Muscle of leg (tissue), 11 donors: ENCODE data around the gene GPRC5B. TPM values are rescaled to one million over a fixed set of nuclear protein-coding genes. Genes with fewer than 3 reads are reported as not detected.

Experiments used
- DNase-seq: peaks from one replicate; pipeline ENCODE4 v3.0.0; 2013
- H3K27ac ChIP-seq: one replicate; pipeline ENCODE4 v1.5.1; 2013; ENCODE audit warnings: mild to moderate bottlenecking, low read length, control low read depth
- H3K27me3 ChIP-seq: one replicate; pipeline ENCODE4 v1.6.1; 2013; ENCODE audit warnings: low read length; ENCODE audit not compliant: control insufficient read depth, insufficient read depth
- H3K36me3 ChIP-seq: one replicate; pipeline ENCODE4 v1.6.1; 2013; ENCODE audit warnings: low read length; ENCODE audit not compliant: control insufficient read depth, insufficient read depth
- H3K4me1 ChIP-seq: one replicate; pipeline ENCODE4 v1.6.1; 2013; ENCODE audit warnings: low read length; ENCODE audit not compliant: control insufficient read depth, insufficient read depth
- H3K4me3 ChIP-seq: one replicate; pipeline ENCODE4 v1.5.1; 2013; ENCODE audit warnings: low read length, control low read depth
- H3K9me3 ChIP-seq: replicated peaks from 2 replicates; pipeline ENCODE4 v1.6.1; 2013; ENCODE audit warnings: low read depth, low read length; ENCODE audit not compliant: control insufficient read depth
- WGBS: methylation state at CpG from one replicate; pipeline ENCODE4 v1.1.5; 2013; ENCODE audit warnings: missing lambda C conversion rate; ENCODE audit not compliant: insufficient coverage; 5-methylcytosine and 5-hydroxymethylcytosine counted together
- polyA plus RNA-seq, 8 donors: library from polyadenylated mRNA; unstranded; fragments of 120-200 nt; gene quantifications; one replicate each; pipeline versions ENCODE4 v1.2.1 to v1.2.3, GENCODE V29; 2013; ENCODE audit warnings: inconsistent platforms in 1 of 8, low replicate concordance in 1 of 8; ENCODE audit not compliant: insufficient read length in 8 of 8, insufficient read depth in 1 of 8
- total RNA-seq: library from RNA; stranded (reverse); fragments of 120-200 nt; gene quantifications from one replicate; pipeline ENCODE4 v1.2.4, GENCODE V29; 2013

Gene GPRC5B
- total and polyA plus RNA-seq, 9 donors, result 39.9 to 92.0 (median 78.8) TPM

DNA sequence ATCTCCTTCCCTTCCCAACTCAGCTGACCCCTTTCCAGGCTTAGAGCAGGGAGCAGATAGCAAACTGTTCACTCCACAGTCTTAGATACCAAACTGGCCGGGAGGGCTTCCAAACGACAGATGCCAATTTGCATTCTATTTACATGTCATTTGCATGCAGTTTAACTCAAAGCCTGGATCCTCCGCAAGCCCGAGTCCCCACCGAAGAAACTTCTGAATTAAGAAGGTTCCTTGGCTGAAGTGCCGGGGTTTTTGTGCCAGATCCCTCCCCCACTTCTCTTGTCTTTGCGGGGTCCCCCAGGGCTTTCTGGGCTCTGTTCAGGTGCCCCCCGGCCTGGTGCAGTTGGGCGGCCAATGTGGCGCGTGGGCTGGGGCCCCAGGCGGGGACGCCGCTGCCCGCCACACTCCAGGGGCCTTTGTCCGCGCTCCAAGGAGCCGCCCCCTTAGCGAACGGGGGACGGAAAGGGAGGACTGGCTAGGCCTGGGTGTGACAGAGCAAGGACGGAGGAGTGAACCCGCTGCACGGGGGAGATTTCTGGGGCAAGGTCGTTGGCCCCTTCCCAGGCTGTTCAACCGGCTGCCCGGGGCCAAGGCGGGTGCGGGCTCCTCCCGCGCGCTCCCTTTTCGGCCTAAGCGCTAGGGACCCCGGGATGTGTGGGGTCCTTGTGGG is 1.2 kb downstream of the GPRC5B start:
- peak overlapping the region; percentile 88 for H3K27ac ChIP-seq

DNA sequence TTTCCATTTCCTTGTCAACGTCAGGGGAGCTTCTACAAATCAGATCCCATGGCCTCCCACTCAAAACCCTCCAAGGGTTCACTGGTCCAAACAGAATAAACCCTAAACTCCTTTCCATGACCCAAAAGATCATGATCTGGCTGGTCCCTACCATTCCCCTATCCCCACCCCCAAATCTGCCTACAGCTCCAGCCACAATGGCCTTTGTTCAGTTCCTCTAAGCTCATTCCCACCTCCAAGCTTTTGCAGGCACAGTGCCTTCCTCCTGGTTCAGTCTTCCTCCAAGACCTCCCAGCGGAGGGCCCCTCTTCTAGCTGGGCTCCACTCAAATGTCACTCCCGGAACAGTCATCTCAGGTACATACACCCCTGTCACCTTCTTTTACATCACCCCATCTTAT is 2.0 kb downstream of the GPRC5B start:
- peak overlapping the region; percentile 88 for H3K27ac ChIP-seq
- peaks cover 25% of the 10 kb centered on the region for H3K36me3 ChIP-seq
- peaks cover 47% of the 10 kb centered on the region for H3K4me1 ChIP-seq
- 11% methylated on average over 3 of the region's 3 CpGs for WGBS
- no peaks in the 10 kb centered on the region for H3K9me3 ChIP-seq
- DNase-seq, result peak; percentile 37
- peaks cover 15% of the 10 kb centered on the region for H3K27me3 ChIP-seq
- peak overlapping the region; percentile 84 for H3K4me3 ChIP-seq

More for the DNA sequence above, 1.2 kb downstream of the GPRC5B start:
- Histone ChIP-seq H3K4me3 (peak overlapping the region; percentile 84), H3K27me3 (peaks cover 15% of the 10 kb centered on the region), H3K36me3 (peaks cover 24% of the 10 kb centered on the region), H3K4me1 (peaks cover 47% of the 10 kb centered on the region), H3K9me3 (no peaks in the 10 kb centered on the region)
- DNase-seq, result peak; percentile 76
- under 1% methylated on average over 30 of the region's 35 CpGs for WGBS

DNA sequence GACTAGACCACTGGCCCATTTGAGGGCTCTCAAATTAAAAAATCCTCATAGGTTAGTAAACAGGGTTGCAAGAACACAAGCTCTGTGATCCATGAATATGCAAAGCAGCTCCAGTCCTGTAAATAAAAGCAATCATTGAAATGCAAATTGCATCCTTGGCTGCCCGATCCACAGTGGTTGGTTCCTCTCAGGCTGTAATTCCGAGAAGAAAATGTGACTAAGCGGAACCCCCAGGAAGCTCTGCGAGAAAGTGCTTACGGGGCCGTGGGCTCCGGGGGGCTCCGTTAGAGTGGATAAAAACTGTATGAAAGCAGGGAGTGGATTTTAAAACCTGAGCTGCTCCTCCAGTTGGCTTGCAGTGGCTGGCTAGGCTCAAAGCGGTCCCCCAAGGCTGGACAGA is 2.5 kb downstream of the GPRC5B start:
- H3K4me1 ChIP-seq, result peaks cover 48% of the 10 kb centered on the region
- DNase-seq, result peak; percentile 41
- peak overlapping the region; percentile 88 for H3K27ac ChIP-seq
- H3K9me3 ChIP-seq, result no peaks in the 10 kb centered on the region
- 50% methylated on average over 8 of the region's 9 CpGs for WGBS
- H3K36me3 ChIP-seq, result peaks cover 26% of the 10 kb centered on the region
- peaks cover 15% of the 10 kb centered on the region for H3K27me3 ChIP-seq
- peak overlapping the region; percentile 84 for H3K4me3 ChIP-seq

DNA sequence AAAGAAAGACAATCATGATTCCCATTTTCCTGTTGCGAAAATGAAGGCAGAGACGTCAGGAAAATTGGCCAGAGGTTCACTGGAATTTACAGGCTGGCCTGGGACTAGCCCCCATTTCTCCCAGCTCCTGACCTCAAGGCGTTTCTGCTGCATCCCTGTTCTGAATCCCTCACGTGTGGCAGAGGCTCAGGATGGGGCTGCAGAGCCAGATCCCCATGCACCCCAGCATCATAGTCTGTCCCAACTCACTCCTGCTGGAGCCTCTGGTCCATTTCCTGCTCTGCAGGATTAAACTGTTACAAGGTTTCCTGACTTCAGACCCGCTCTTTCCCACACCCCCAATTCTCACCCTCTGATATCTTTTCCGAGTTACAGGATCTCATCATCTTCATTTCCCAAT is 2.9 kb downstream of the GPRC5B start:
- Histone ChIP-seq H3K4me1 (peaks cover 52% of the 10 kb centered on the region), H3K36me3 (peaks cover 30% of the 10 kb centered on the region), H3K4me3 (peak overlapping the region; percentile 84), H3K27ac (peak overlapping the region; percentile 88), H3K9me3 (no peaks in the 10 kb centered on the region), H3K27me3 (peaks cover 15% of the 10 kb centered on the region)
- no peak for DNase-seq
- 50% methylated on average over 6 of the region's 6 CpGs for WGBS

DNA sequence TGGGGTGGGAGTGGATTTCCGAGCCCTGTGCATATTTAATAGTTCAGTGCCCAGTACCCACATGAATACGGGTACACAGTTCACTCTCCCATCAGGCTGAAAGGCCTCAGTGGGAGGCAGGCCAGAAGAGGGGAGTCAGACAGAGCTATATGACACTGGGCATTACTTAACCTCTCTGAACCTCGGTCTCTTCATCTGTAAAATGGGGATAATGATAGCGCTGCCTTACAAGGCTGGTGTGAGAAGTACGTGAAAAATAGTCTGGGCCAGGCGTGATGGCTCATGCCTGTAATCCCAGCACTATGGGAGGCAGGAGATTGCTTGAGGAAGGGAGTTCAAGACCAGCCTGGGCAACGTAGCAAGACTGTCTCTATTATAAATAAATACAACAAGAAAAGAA is 3.6 kb downstream of the GPRC5B start:
- H3K4me3 ChIP-seq, result no peak overlapping the region
- no peaks in the 10 kb centered on the region for H3K9me3 ChIP-seq
- WGBS, result 92% methylated on average over 4 of the region's 7 CpGs
- H3K36me3 ChIP-seq, result peaks cover 31% of the 10 kb centered on the region
- no peak overlapping the region for H3K27ac ChIP-seq
- DNase-seq, result no peak
- H3K27me3 ChIP-seq, result peaks cover 14% of the 10 kb centered on the region
- peaks cover 54% of the 10 kb centered on the region for H3K4me1 ChIP-seq

DNA sequence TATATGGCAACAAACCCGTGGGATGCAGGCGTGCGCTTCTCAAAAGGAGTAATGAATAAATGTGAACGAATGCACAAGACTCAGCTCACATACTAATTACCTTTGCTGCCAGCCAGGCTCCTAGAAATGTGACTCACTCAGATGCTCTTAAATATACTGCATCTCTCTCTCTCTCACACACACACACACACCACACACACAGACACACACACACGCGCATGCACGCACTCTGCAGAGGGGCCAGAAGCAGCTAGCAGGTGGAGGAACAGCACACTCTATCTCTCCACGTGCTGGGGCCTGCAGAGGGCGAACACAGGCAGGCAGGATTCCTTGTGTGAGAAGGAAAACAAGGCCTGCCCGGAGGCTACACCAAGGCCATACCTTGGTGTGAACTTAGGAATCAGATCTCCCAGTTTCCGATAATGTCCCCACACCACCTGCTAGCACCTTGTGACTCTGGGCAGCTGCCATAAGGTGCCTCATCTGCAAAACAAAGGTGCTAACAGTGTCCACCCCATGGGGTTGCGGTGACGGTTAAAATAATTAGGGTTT is 5.3 kb downstream of the GPRC5B start:
- no peaks in the 10 kb centered on the region for H3K9me3 ChIP-seq
- no peak overlapping the region for H3K4me3 ChIP-seq
- peaks cover 53% of the 10 kb centered on the region for H3K4me1 ChIP-seq
- H3K36me3 ChIP-seq, result peaks cover 31% of the 10 kb centered on the region
- peak overlapping the region; percentile 62 for H3K27ac ChIP-seq
- H3K27me3 ChIP-seq, result peaks cover 2% of the 10 kb centered on the region
- WGBS, result 83% methylated on average over 3 of the region's 13 CpGs
- peak; percentile 27 for DNase-seq

DNA sequence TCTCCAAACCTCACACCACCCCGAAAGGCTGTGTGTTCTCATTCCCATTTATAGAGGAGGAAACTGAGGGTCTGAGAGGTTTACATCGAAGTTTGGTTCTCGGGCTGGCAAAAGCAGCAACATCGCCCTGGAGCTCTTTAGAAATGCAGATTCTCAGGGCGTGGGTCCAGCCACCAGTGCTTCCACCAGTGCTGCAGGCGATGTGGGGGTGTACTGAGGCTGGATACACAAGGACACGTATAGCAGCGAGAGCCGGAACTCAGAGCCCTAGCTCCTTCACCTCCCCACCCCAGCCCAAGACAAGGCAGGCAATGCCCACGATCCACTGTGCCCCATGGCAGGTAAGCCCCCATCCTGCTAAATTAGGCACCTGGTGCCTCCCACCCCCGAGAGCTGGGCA is 5.9 kb downstream of the GPRC5B start:
- Histone ChIP-seq H3K27me3 (peaks cover 2% of the 10 kb centered on the region), H3K4me1 (peaks cover 54% of the 10 kb centered on the region), H3K27ac (peak overlapping the region; percentile 62), H3K9me3 (no peaks in the 10 kb centered on the region), H3K4me3 (no peak overlapping the region), H3K36me3 (peaks cover 31% of the 10 kb centered on the region)
- WGBS, result 91% methylated on average over 5 of the region's 11 CpGs
- DNase-seq, result no peak

DNA sequence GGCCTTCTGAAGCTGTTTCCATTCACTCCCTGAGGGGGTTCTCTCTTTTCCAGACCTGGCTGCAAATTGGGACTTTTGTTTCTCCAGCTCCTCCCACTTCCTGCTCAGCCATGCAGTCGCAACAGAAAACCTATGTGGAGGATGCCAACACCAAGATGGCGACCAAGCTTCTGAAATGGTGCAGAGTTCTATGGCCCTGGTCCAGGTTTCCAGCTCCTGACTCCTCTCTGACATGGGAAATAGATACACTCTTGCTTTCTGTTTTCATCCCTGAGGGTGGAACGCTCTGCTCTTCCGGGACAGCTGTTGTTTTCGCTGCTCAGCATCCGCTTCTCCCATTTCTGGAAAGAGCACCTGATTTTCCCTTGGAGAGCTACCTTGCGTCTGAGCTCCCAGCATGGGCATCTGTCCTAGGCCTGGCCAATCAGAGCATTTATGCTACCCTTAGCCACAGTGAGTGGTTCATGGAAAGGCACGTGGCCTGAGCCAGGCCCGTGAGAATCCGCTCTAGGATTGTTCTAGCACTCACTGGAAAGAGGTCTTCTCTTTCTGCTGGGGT is 8.1 kb downstream of the GPRC5B start:
- no peaks in the 10 kb centered on the region for H3K27me3 ChIP-seq
- peaks cover 42% of the 10 kb centered on the region for H3K36me3 ChIP-seq
- no peak overlapping the region for H3K4me3 ChIP-seq
- 77% methylated on average over 10 of the region's 10 CpGs for WGBS
- peak; percentile 81 for DNase-seq
- no peaks in the 10 kb centered on the region for H3K9me3 ChIP-seq
- peaks cover 42% of the 10 kb centered on the region for H3K4me1 ChIP-seq
- H3K27ac ChIP-seq, result peak overlapping the region; percentile 65

DNA sequence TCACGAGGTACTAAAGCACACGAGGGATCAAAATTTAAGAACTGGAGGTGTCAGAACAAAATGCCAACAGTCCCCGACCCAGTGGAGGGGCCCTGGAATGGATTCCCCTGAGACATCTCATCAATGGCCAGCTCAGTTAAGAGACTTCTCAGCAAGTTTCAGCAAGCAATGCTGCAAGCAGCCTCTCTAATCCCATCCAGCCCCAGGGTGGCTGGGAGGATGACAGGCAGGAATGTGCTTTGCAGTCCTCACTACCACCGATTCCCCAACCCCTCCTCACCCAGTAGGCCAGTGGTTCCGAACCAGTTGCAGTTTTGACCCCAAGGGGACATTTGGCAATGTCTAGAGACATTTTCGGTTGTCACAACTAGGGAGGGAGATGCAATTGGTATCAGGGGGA is 8.7 kb downstream of the GPRC5B start:
- WGBS, result 62% methylated on average over 3 of the region's 6 CpGs
- peaks cover 35% of the 10 kb centered on the region for H3K4me1 ChIP-seq
- no peak overlapping the region for H3K4me3 ChIP-seq
- H3K36me3 ChIP-seq, result peaks cover 42% of the 10 kb centered on the region
- H3K9me3 ChIP-seq, result no peaks in the 10 kb centered on the region
- DNase-seq, result no peak
- H3K27me3 ChIP-seq, result no peaks in the 10 kb centered on the region
- H3K27ac ChIP-seq, result peak overlapping the region; percentile 65

DNA sequence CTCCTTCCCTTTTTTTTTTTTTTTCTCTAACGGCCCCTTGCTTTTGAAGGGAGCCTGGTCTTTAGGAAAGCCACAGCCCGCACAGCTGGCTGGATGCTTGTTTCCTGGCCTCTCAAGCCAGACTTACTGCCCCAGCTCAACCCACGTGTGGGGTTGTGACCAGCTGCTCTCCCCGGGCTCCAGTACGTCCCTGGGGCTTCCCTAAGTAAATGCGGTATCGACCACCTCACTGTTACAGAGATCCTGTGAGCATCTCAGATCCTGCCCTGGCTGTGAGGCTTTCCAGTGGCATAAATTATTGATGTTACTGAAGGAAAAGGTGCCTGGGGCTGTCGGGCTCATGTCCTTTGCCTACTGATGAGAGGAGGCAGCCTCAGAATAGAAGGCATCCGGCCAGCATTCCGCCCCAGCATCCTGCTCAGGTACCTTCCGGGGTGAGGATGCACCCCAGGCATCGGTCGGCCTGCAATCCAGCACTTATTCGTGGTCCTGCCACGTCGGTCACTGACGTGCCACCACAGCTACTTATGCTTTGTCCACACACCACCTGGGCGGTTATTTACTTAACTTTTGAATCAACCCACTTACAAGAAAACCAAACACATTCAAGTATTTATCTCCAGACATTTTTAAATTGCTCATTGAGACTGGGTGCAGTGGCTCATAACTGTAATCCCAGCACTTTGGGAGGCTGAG is 9.6 kb downstream of the GPRC5B start:
- H3K4me1 ChIP-seq, result peaks cover 35% of the 10 kb centered on the region
- no peak for DNase-seq

More for the DNA sequence above, 9.6 kb downstream of the GPRC5B start:
- H3K4me3 ChIP-seq, result no peak overlapping the region
- no peaks in the 10 kb centered on the region for H3K27me3 ChIP-seq
- WGBS, result 58% methylated on average over 6 of the region's 18 CpGs
- no peak overlapping the region for H3K27ac ChIP-seq
- H3K36me3 ChIP-seq, result peaks cover 47% of the 10 kb centered on the region
- no peaks in the 10 kb centered on the region for H3K9me3 ChIP-seq
